Mesenchymal stem cell (in vitro differentiated cells and primary cell): ENCODE results near the gene C5orf52.
"Not testable (repeated sequence)": the region's sequence is repeated elsewhere in the genome, so short reads cannot be mapped to it uniquely, and the experiment has no call there.

Experiments used
- DNase-seq: peaks from one replicate; pipeline ENCODE4 v3.0.0-alpha.2; 2013
- H2AFZ ChIP-seq: one replicate; pipeline ENCODE4 v1.6.1; 2013; ENCODE audit warnings: low read depth, mild to moderate bottlenecking, control low read depth, inconsistent platforms, low read length, moderate library complexity
- H2AK5ac ChIP-seq: 2 replicates; pipeline ENCODE4 v1.6.1; 2013; ENCODE audit warnings: low read length, moderate library complexity, mild to moderate bottlenecking, inconsistent platforms; ENCODE audit not compliant: severe bottlenecking
- H2BK120ac ChIP-seq: one replicate; pipeline ENCODE4 v1.6.1; 2013; ENCODE audit warnings: low read depth, mild to moderate bottlenecking, inconsistent platforms, low read length, moderate library complexity
- H2BK12ac ChIP-seq, 2 experiments: one replicate each; pipeline ENCODE4 v1.6.1; 2013; ENCODE audit warnings: inconsistent platforms in 2 of 2, low read length in 2 of 2, mild to moderate bottlenecking in 2 of 2, moderate library complexity in 2 of 2, control low read depth in 1 of 2
- H2BK15ac ChIP-seq: one replicate; pipeline ENCODE4 v1.6.1; 2013; ENCODE audit warnings: mild to moderate bottlenecking, low read depth, inconsistent platforms; ENCODE audit not compliant: poor library complexity, severe bottlenecking
- H2BK5ac ChIP-seq: 2 replicates; pipeline ENCODE4 v1.6.1; 2013; ENCODE audit warnings: low read depth, mild to moderate bottlenecking, low read length, control low read depth, inconsistent platforms; ENCODE audit not compliant: poor library complexity, severe bottlenecking
- H3K14ac ChIP-seq, 2 experiments: one replicate each; pipeline ENCODE4 v1.6.1; 2013; ENCODE audit warnings: inconsistent platforms in 2 of 2, low read length in 2 of 2, control low read depth in 1 of 2, mild to moderate bottlenecking in 1 of 2, moderate library complexity in 1 of 2
- H3K18ac ChIP-seq, 2 experiments: one replicate each; pipeline ENCODE4 v1.6.1; 2013; ENCODE audit warnings: inconsistent platforms in 2 of 2, low read length in 2 of 2, control low read depth in 1 of 2, low read depth in 1 of 2, mild to moderate bottlenecking in 1 of 2
- H3K23ac ChIP-seq, 2 experiments: one replicate each; pipeline ENCODE4 v1.6.1; 2013; ENCODE audit warnings: inconsistent platforms in 2 of 2, low read length in 2 of 2, mild to moderate bottlenecking in 2 of 2, moderate library complexity in 2 of 2, control low read depth in 1 of 2
- H3K27ac ChIP-seq: 2 replicates; pipeline ENCODE4 v1.5.1; 2013; ENCODE audit warnings: mild to moderate bottlenecking, moderate library complexity, low read length, control low read depth, inconsistent platforms; ENCODE audit not compliant: poor library complexity, severe bottlenecking
- H3K27me3 ChIP-seq, 2 experiments: 2 replicates each; pipeline versions ENCODE4 v1.6.1 to v1.7.0; 2013; ENCODE audit warnings: low read length in 2 of 2, mild to moderate bottlenecking in 2 of 2, moderate library complexity in 2 of 2, control low read depth in 1 of 2, inconsistent platforms in 1 of 2; ENCODE audit not compliant: control insufficient read depth in 1 of 2, insufficient read depth in 1 of 2
- H3K36me3 ChIP-seq, 2 experiments: 2 replicates each; pipeline versions ENCODE4 v1.6.1 to v1.7.0; 2013; ENCODE audit warnings: low read length in 2 of 2, control low read depth in 1 of 2, inconsistent platforms in 1 of 2, low read depth in 1 of 2, mild to moderate bottlenecking in 1 of 2; ENCODE audit not compliant: insufficient read depth in 2 of 2, control insufficient read depth in 1 of 2
- H3K4ac ChIP-seq, 2 experiments: one replicate each; pipeline ENCODE4 v1.6.1; 2013; ENCODE audit warnings: inconsistent platforms in 2 of 2, low read length in 2 of 2, mild to moderate bottlenecking in 2 of 2, moderate library complexity in 2 of 2, control low read depth in 1 of 2, low read depth in 1 of 2
- H3K4me1 ChIP-seq: 2 replicates; pipeline ENCODE4 v1.6.1; 2013; ENCODE audit warnings: low read depth, low read length, control low read depth; ENCODE audit not compliant: control insufficient read depth, insufficient read depth
- H3K4me2 ChIP-seq: 2 replicates; pipeline ENCODE4 v1.6.1; 2013; ENCODE audit warnings: low read length, mild to moderate bottlenecking, inconsistent platforms; ENCODE audit not compliant: poor library complexity, severe bottlenecking
- H3K4me3 ChIP-seq, 2 experiments: 2 replicates each; pipeline versions ENCODE4 v1.5.1 to v1.7.0; 2013; ENCODE audit warnings: low read length in 2 of 2, mild to moderate bottlenecking in 2 of 2, control low read depth in 1 of 2, low read depth in 1 of 2; ENCODE audit not compliant: insufficient read depth in 1 of 2
- H3K79me1 ChIP-seq: replicated peaks from 2 replicates; pipeline ENCODE4 v1.6.1; 2013; ENCODE audit warnings: mild to moderate bottlenecking, control low read depth, low read length, inconsistent platforms; ENCODE audit not compliant: poor library complexity, severe bottlenecking
- H3K9ac ChIP-seq: 2 replicates; pipeline ENCODE4 v1.7.0; 2013; ENCODE audit warnings: mild to moderate bottlenecking, low read length, moderate library complexity
- H3K9me3 ChIP-seq: 2 replicates; pipeline ENCODE4 v1.7.0; 2013; ENCODE audit warnings: mild to moderate bottlenecking, low read length; ENCODE audit not compliant: control insufficient read depth
- H4K8ac ChIP-seq: one replicate; pipeline ENCODE4 v1.6.1; 2013; ENCODE audit warnings: inconsistent platforms, mild to moderate bottlenecking, low read length, moderate library complexity
- H4K91ac ChIP-seq: one replicate; pipeline ENCODE4 v1.6.1; 2013; ENCODE audit warnings: mild to moderate bottlenecking, low read length, inconsistent platforms
- WGBS: methylation state at CpG from one replicate; pipeline ENCODE4 v1.1.7; 2013; ENCODE audit warnings: mixed read lengths; 5-methylcytosine and 5-hydroxymethylcytosine counted together

C5orf52 gene

DNA sequence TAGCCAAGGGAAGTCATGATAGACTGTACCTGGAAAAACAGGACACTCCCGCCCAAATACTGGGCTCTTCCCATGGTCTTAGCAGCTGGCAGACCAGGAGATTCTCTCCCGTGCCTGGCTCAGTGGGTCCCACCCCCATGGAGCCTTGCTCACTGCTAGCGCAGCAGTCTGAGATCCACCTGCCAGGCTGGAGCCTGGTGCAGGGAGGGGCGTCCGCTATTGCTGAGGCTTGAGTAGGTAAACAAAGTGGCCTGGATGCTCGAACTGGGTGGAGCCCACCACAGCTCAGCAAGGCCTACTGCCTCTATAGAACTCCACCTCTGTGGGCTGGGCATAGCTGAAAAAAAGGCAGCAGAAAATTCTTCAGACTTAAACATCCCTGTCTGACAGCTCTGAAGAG, 49.8 kb downstream of the C5orf52 start:
- no peak overlapping the region for H3K4me2 ChIP-seq
- no peak overlapping the region for H3K9ac ChIP-seq
- no peak overlapping the region for H3K4ac ChIP-seq
- H3K14ac ChIP-seq: no peak overlapping the region
- H4K8ac ChIP-seq: no peak overlapping the region
- no peak overlapping the region for H4K91ac ChIP-seq
- H3K27me3 ChIP-seq: no peaks in the 10 kb centered on the region
- H3K4me1 ChIP-seq: no peaks in the 10 kb centered on the region
- H3K18ac ChIP-seq: no peak overlapping the region
- H2BK12ac ChIP-seq: no peak overlapping the region
- H2AFZ ChIP-seq: no peak overlapping the region
- H3K27ac ChIP-seq: no peak overlapping the region
- no peaks in the 10 kb centered on the region for H3K36me3 ChIP-seq
- WGBS: 88% methylated on average over 6 of the region's 6 CpGs
- no peaks in the 10 kb centered on the region for H3K9me3 ChIP-seq
- no peak overlapping the region for H3K4me3 ChIP-seq
- H2BK15ac ChIP-seq: no peak overlapping the region
- H3K79me1 ChIP-seq: peaks cover 3% of the 10 kb centered on the region
- DNase-seq: no peak
- H3K23ac ChIP-seq: no peak overlapping the region
- no peak overlapping the region for H2AK5ac ChIP-seq
- no peak overlapping the region for H2BK5ac ChIP-seq
- H2BK120ac ChIP-seq: no peak overlapping the region

GRCh38 chr5:157722895-157723294, 51.6 kb downstream of the C5orf52 start:
- not testable (repeated sequence) for H4K91ac ChIP-seq, H2AK5ac ChIP-seq, H3K4me3 ChIP-seq, H2BK12ac ChIP-seq, H3K14ac ChIP-seq, H3K23ac ChIP-seq, H3K9ac ChIP-seq, H4K8ac ChIP-seq, H3K4me2 ChIP-seq, H2BK120ac ChIP-seq, H3K27me3 ChIP-seq, H3K4me1 ChIP-seq, H3K4ac ChIP-seq, H3K9me3 ChIP-seq, H2AFZ ChIP-seq, H2BK5ac ChIP-seq, H2BK15ac ChIP-seq, H3K27ac ChIP-seq, H3K79me1 ChIP-seq, H3K36me3 ChIP-seq, H3K18ac ChIP-seq, DNase-seq
- no CpG with 5 or more reads among the region's 2 CpGs for WGBS

GRCh38 chr5:157726607-157727006, 55.3 kb downstream of the C5orf52 start:
- H3K9me3 ChIP-seq, H2BK15ac ChIP-seq, H2AK5ac ChIP-seq, H3K79me1 ChIP-seq, H3K4me3 ChIP-seq, DNase-seq, H3K36me3 ChIP-seq, H4K91ac ChIP-seq, H3K9ac ChIP-seq, H3K4ac ChIP-seq, H3K27me3 ChIP-seq, H3K27ac ChIP-seq, H3K23ac ChIP-seq, H2AFZ ChIP-seq, H2BK5ac ChIP-seq, H4K8ac ChIP-seq, H3K4me2 ChIP-seq, H3K14ac ChIP-seq, H3K18ac ChIP-seq, H3K4me1 ChIP-seq, H2BK12ac ChIP-seq, H2BK120ac ChIP-seq: not testable (repeated sequence)
- 83% methylated on average over 1 of the region's 2 CpGs for WGBS

- H3K9me3 ChIP-seq: not testable (repeated sequence)
These were observed 56.5 kb downstream of the C5orf52 start for GRCh38 chr5:157727858-157728257.

More at GRCh38 chr5:157727858-157728257, 56.5 kb downstream of the C5orf52 start:
- H3K4me2 ChIP-seq, H2BK12ac ChIP-seq, H3K14ac ChIP-seq, H3K27ac ChIP-seq, H2AK5ac ChIP-seq, DNase-seq, H3K36me3 ChIP-seq, H3K79me1 ChIP-seq, H2AFZ ChIP-seq, H4K8ac ChIP-seq, H2BK120ac ChIP-seq, H3K4ac ChIP-seq, H3K18ac ChIP-seq, H2BK5ac ChIP-seq, H3K9ac ChIP-seq, H2BK15ac ChIP-seq, H3K4me3 ChIP-seq, H3K23ac ChIP-seq, H4K91ac ChIP-seq, H3K27me3 ChIP-seq, H3K4me1 ChIP-seq: not testable (repeated sequence)
- 100% methylated on average over 1 of the region's 1 CpG for WGBS
